Measurements from ENCODE around the gene DNMBP. TPM values are rescaled to one million over a fixed set of nuclear protein-coding genes. Genes with fewer than 3 reads are reported as not detected.

DNMBP gene
- total and polyA plus RNA-seq, 2 of the 4 experiments (the other 2 are of a cell fraction), result 10.9 to 13.6 TPM

GRCh38 chr10:99853655-99854054 lies 156.1 kb downstream of the DNMBP start:
- WGBS, 2 experiments (ENCODE audit: extremely low coverage in 2 of 2, insufficient read length in 1 of 2), result no CpG with 5 or more reads among the region's 3 CpGs
- no peaks in the 10 kb centered on the region; the same call in 1 of the 2 replicates for H3K4me1 ChIP-seq (ENCODE audit: control insufficient read depth, insufficient read depth, low read length)
- POLR2A ChIA-PET (ENCODE audit: unreplicated experiment), result no interaction called here
- H3K4me2 ChIP-seq (ENCODE audit: low read depth, low read length), result no peak overlapping the region
- no peaks in the 10 kb centered on the region for H3K36me3 ChIP-seq (ENCODE audit: control insufficient read depth, insufficient read depth, low read length)
- DNase-seq (no peak), ATAC-seq (ENCODE audit: low read depth) (no peak)
- no peak overlapping the region for H3K4me3 ChIP-seq (ENCODE audit: insufficient read depth, low read depth, low read length)
- dilution Hi-C loops (cut with HindIII; ENCODE audit: low sequenced_read_pairs, unreplicated experiment), result no loop called here
- H2BK20ac ChIP-seq (ENCODE audit: low read depth, low read length), result no peak overlapping the region
- H3K9me3 ChIP-seq (ENCODE audit: control insufficient read depth, insufficient read depth, low read length), result no peaks in the 10 kb centered on the region
- H4K91ac ChIP-seq (ENCODE audit: insufficient read depth, low read depth, low read length), result no peak overlapping the region
- H2BK5ac ChIP-seq (ENCODE audit: low read depth, low read length, poor library complexity, severe bottlenecking), result no peak overlapping the region
- H3K27me3 ChIP-seq (ENCODE audit: control insufficient read depth, insufficient read depth, low read length), result peaks cover 2% of the 10 kb centered on the region
- H3K14ac ChIP-seq (replicated peaks; ENCODE audit: low read depth, low read length), result no peak overlapping the region
- peaks cover 4% of the 10 kb centered on the region; the same call in 1 of the 2 replicates for H3K9me1 ChIP-seq (ENCODE audit: insufficient read depth, low read length)
- H4K8ac ChIP-seq (ENCODE audit: low read depth in 2 of 2, low read length in 2 of 2), result no peak overlapping the region
- CTCF ChIA-PET, result interaction anchor here (0.6 to 2.6 kb wide), 7 partner anchors 8 to 229 kb away, joined by 3 to 15 read pairs (median 4); partner anchors contain the start of gene DNMBP
- intact Hi-C loops (cut with micrococcal nuclease), result loop anchor here (2.0 kb wide), 2 partner anchors 111 to 333 kb away; partner anchors contain the start of gene ERLIN1
- H4K5ac ChIP-seq (ENCODE audit: low read depth, low read length), result no peak overlapping the region
- no peak overlapping the region for H3K27ac ChIP-seq (ENCODE audit: insufficient read depth, low read length)
- H4K20me1 ChIP-seq (ENCODE audit: insufficient read depth, low read length), result no peaks in the 10 kb centered on the region
- H2BK120ac ChIP-seq (ENCODE audit: low read depth, low read length), result no peak overlapping the region
- H2AK9ac ChIP-seq (replicated peaks; ENCODE audit: low read depth, low read length, poor library complexity), result no peak overlapping the region
- H3K23ac ChIP-seq (ENCODE audit: low read depth, low read length), result no peak overlapping the region
- H2BK15ac ChIP-seq (ENCODE audit: low read depth, low read length), result no peak overlapping the region
- H3K79me1 ChIP-seq (ENCODE audit: low read depth in 1 of 2, low read length in 2 of 2), result no peaks in the 10 kb centered on the region
- in situ Hi-C loops (cut with MboI; ENCODE audit: low sequenced_read_pairs), result no loop called here
- H3K18ac ChIP-seq (ENCODE audit: low read depth, low read length), result no peak overlapping the region
- H2AFZ ChIP-seq (replicated peaks; ENCODE audit: low read length, poor library complexity), result no peak overlapping the region
- no TSS peak for BruUV-seq (replicated peaks)
- no peak for TF ChIP-seq NFE2L2 (IDR thresholded peaks at IDR 0.05; ENCODE audit: low read depth, low read length)
- TF ChIP-seq USF2 (IDR thresholded peaks at IDR 0.05; ENCODE audit: low read depth, low read length), result no peak
- no peak for TF ChIP-seq RAD21 (IDR thresholded peaks at IDR 0.05; ENCODE audit: low read length)
- no peak for TF ChIP-seq SMC3 (IDR thresholded peaks at IDR 0.05; ENCODE audit: low read depth, low read length)
- no peak for TF ChIP-seq CHD1 (IDR thresholded peaks at IDR 0.05; ENCODE audit: low read depth, low read length)
- no peak for TF ChIP-seq RFX5 (IDR thresholded peaks at IDR 0.05; ENCODE audit: low read depth, low read length)
- TF ChIP-seq POLR2A (IDR thresholded peaks at IDR 0.05; ENCODE audit: low read depth, low read length), result no peak
- no peak for TF ChIP-seq MAZ (IDR thresholded peaks at IDR 0.05; ENCODE audit: borderline replicate concordance, low read depth, low read length)
- TF ChIP-seq ELK1 (IDR thresholded peaks at IDR 0.05; ENCODE audit: borderline replicate concordance, low read depth, low read length), result no peak
- no peak for TF ChIP-seq BHLHE40 (IDR thresholded peaks at IDR 0.05; ENCODE audit: low read depth, low read length)
- no peak for TF ChIP-seq CTCF (conservative IDR thresholded peaks at IDR 0.05; ENCODE audit: low read depth, low read length)
- no peak for TF ChIP-seq MXI1 (IDR thresholded peaks at IDR 0.05; ENCODE audit: borderline replicate concordance, low read depth, low read length)
- no peak for TF ChIP-seq FOS (IDR thresholded peaks at IDR 0.05; ENCODE audit: low read depth, low read length)
- no peak for TF ChIP-seq CEBPB (IDR thresholded peaks at IDR 0.05; ENCODE audit: low read depth, low read length)
- no peak for TF ChIP-seq RCOR1 (IDR thresholded peaks at IDR 0.05; ENCODE audit: insufficient replicate concordance, low read length)
- no peak for TF ChIP-seq MAFK (IDR thresholded peaks at IDR 0.05; ENCODE audit: low read depth, low read length)
- no peak overlapping the region for H3K9ac ChIP-seq (ENCODE audit: low read depth, low read length)
- H2AK5ac ChIP-seq (ENCODE audit: low read depth, low read length), result no peak overlapping the region
- no peak overlapping the region for H3K56ac ChIP-seq (ENCODE audit: extremely low read depth, insufficient read depth, low read length)
- no peak overlapping the region for H3K4ac ChIP-seq (ENCODE audit: low read depth, low read length)
